ENCODE data around the gene SLC30A2.

GRCh38 chr1:26044971-26045721 is 772 bp downstream of the SLC30A2 start:
- TF ChIP-seq POLR2A (IDR thresholded peaks at IDR 0.05) (no peak), CTCF (IDR thresholded peaks at IDR 0.05) (no peak), POLR2AphosphoS5 (IDR thresholded peaks at IDR 0.05) (no peak), EP300 (IDR thresholded peaks at IDR 0.05; ENCODE audit: low read depth) (no peak)

All from transverse colon (tissue), 4 donors.